Measurements from ENCODE around the gene IL7R.
A peak's percentile ranks its signal among the peaks of the same experiment; 100 is the strongest.

- TF ChIP-seq POLR2A (IDR thresholded peaks at IDR 0.05): peak; percentile 23 to 48
- TF ChIP-seq CTCF (IDR thresholded peaks at IDR 0.05): no peak
These were observed 39.7 kb upstream of the IL7R start for GRCh38 chr5:35816881-35817521.
